Endothelial cell of umbilical vein (primary cell): ENCODE data around the gene SLC37A1. TPM values are rescaled to one million over a fixed set of nuclear protein-coding genes. Genes with fewer than 3 reads are reported as not detected.

Experiments
- BruUV-seq: library from RNA; stranded (reverse); fragments of 400-500 nt; replicated peaks from 2 replicates; lab custom pipeline; 2021; lab: Mats Ljungman, UMichigan
- CTCF ChIA-PET: fragments of 300-600, 350-600 bp; sonication (Branson Sonifier 250); formaldehyde crosslinking; loops from one replicate; lab custom pipeline; 2021; ENCODE audit warnings: antibody characterized with exemption, inconsistent platforms; lab: Charles Lee
- POLR2A ChIA-PET: fragments of 300-600, 350-600 bp; sonication (Branson Sonifier 250); formaldehyde crosslinking; loops from one replicate; lab custom pipeline; 2021; ENCODE audit warnings: antibody characterized with exemption, inconsistent platforms; lab: Charles Lee
- DNase-seq: peaks from one replicate; pipeline ENCODE4 v3.0.0-alpha.2; 2011; ENCODE audit warnings: low read depth, low spot score
- FAIRE-seq: peaks from 2 replicates; lab custom pipeline; 2011; peaks lifted over from hg19 to GRCh38; lab: Jason Lieb, UNC
- H2AFZ ChIP-seq: 2 replicates; pipeline ENCODE4 v1.6.0; 2012; ENCODE audit warnings: low read depth, low read length, control low read depth, inconsistent platforms
- H3K27ac ChIP-seq: 2 replicates; pipeline ENCODE4 v1.5.1; 2011; ENCODE audit warnings: low read depth, mild to moderate bottlenecking, control low read depth, low read length, moderate library complexity; ENCODE audit not compliant: insufficient read depth
- H3K27me3 ChIP-seq, 2 experiments: 2 replicates each; pipeline versions ENCODE4 v1.6.0 to v1.6.1; 2011; ENCODE audit warnings: low read length in 2 of 2, mixed read lengths in 1 of 2; ENCODE audit not compliant: control insufficient read depth in 2 of 2, insufficient read depth in 2 of 2
- H3K36me3 ChIP-seq, 2 experiments: 2 replicates in 1 of 2; 3 replicates in 1 of 2; pipeline ENCODE4 v1.5.1; 2011; ENCODE audit warnings: low read length in 2 of 2, mild to moderate bottlenecking in 1 of 2, moderate library complexity in 1 of 2; ENCODE audit not compliant: control insufficient read depth in 2 of 2, insufficient read depth in 2 of 2; ENCODE audit errors: extremely low read depth in 1 of 2
- H3K4me1 ChIP-seq: 3 replicates; pipeline ENCODE4 v1.5.1; 2011; ENCODE audit warnings: mild to moderate bottlenecking, low read length; ENCODE audit not compliant: control insufficient read depth, insufficient read depth; ENCODE audit errors: extremely low read depth
- H3K4me2 ChIP-seq: 2 replicates; pipeline ENCODE4 v1.6.1; 2011; ENCODE audit warnings: low read length, control low read depth, mixed read lengths; ENCODE audit not compliant: insufficient read depth
- H3K4me3 ChIP-seq, 3 experiments: fragments of 200-600 bp in 1 of 3; sonication (generic), shearing (Covaris generic) in 1 of 3; replicated peaks in 1 of 3; 2 replicates each; pipeline ENCODE4 v1.5.1; 2011 to 2016; ENCODE audit warnings: control low read depth in 3 of 3, low read length in 3 of 3, mild to moderate bottlenecking in 2 of 3, inconsistent platforms in 1 of 3, low read depth in 1 of 3, moderate library complexity in 1 of 3; ENCODE audit not compliant: insufficient read depth in 1 of 3
- H3K79me2 ChIP-seq: 2 replicates; pipeline ENCODE4 v1.6.0; 2012; ENCODE audit warnings: low read length, inconsistent platforms; ENCODE audit not compliant: control insufficient read depth, insufficient read depth
- H3K9ac ChIP-seq: replicated peaks from 2 replicates; pipeline ENCODE3; 2011; ENCODE audit warnings: low read length, control low read depth; ENCODE audit not compliant: insufficient read depth; ENCODE audit errors: extremely low read depth
- H3K9me1 ChIP-seq: replicated peaks from 3 replicates; pipeline ENCODE4 v1.6.0; 2011; ENCODE audit warnings: mild to moderate bottlenecking, low read length; ENCODE audit not compliant: control insufficient read depth, insufficient read depth; ENCODE audit errors: extremely low read depth
- H3K9me3 ChIP-seq: replicated peaks from 2 replicates; pipeline ENCODE4 v1.5.1; 2012; ENCODE audit warnings: low read length, inconsistent platforms; ENCODE audit not compliant: control insufficient read depth, insufficient read depth
- H4K20me1 ChIP-seq: replicated peaks from 2 replicates; pipeline ENCODE3; 2011; ENCODE audit warnings: mild to moderate bottlenecking, low read length; ENCODE audit not compliant: control insufficient read depth, insufficient read depth; ENCODE audit errors: extremely low read depth
- EZH2 ChIP-seq: IDR thresholded peaks from 2 replicates; pipeline ENCODE4 v1.6.1; 2012; ENCODE audit warnings: borderline replicate concordance, low read depth, mild to moderate bottlenecking, moderate library complexity, low read length, inconsistent platforms; ENCODE audit not compliant: severe bottlenecking
- FOS ChIP-seq: IDR thresholded peaks from 2 replicates; pipeline ENCODE4 v1.6.1; 2011; ENCODE audit warnings: mild to moderate bottlenecking, low read length, moderate library complexity, borderline replicate concordance; ENCODE audit not compliant: insufficient read depth
- GATA2 ChIP-seq: IDR thresholded peaks from 2 replicates; pipeline ENCODE4 v1.7.0; 2011; ENCODE audit warnings: low read depth, mild to moderate bottlenecking, moderate library complexity, mixed read lengths, low read length; ENCODE audit not compliant: insufficient read length, insufficient read depth
- JUN ChIP-seq: IDR thresholded peaks from 2 replicates; pipeline ENCODE4 v1.6.1; 2011; ENCODE audit warnings: borderline replicate concordance, low read depth; ENCODE audit not compliant: insufficient read length, insufficient read depth
- MYC ChIP-seq: IDR thresholded peaks from one replicate; pipeline ENCODE4 v1.6.1; 2011; ENCODE audit warnings: mild to moderate bottlenecking, low read depth, low read length
- POLR2A ChIP-seq: IDR thresholded peaks from 2 replicates; pipeline ENCODE4 v1.6.1; 2012; ENCODE audit warnings: low read depth, mild to moderate bottlenecking, control low read depth, low read length
- POLR2AphosphoS5 ChIP-seq: IDR thresholded peaks from 2 replicates; pipeline ENCODE4 v1.6.1; 2012; ENCODE audit warnings: low read depth, mild to moderate bottlenecking, control low read depth, low read length, moderate library complexity; ENCODE audit not compliant: insufficient read depth
- dilution Hi-C: fragments of 300-500 bp; cut with MboI; formaldehyde crosslinking; loops from one replicate; pipeline ENCODE4 v1.15.0; 2019; ENCODE audit warnings: low sequenced_read_pairs; ENCODE audit not compliant: extremely low pct_ligation_motif_present
- intact Hi-C: fragments of 100-400 bp; cut with micrococcal nuclease; formaldehyde crosslinking; loops from one replicate; pipeline ENCODE4 v1.10.0; 2022
- polyA plus RNA-seq, 4 experiments: library from polyadenylated mRNA; depleted of rRNA in 3 of 4; stranded (reverse) in 3 of 4; unstranded in 1 of 4; fragments of >200 nt; gene quantifications; 2 replicates each; pipeline versions ENCODE4 v1.2.1 to v1.2.3, GENCODE V29; 2011 to 2012; ENCODE audit warnings: missing spikeins in 1 of 4
- total RNA-seq: library from RNA; stranded (reverse); gene quantifications from 2 replicates; pipeline ENCODE4 v1.2.3, GENCODE V29; 2021
- TF ChIP-seq, protein P1 (sequence below): IDR thresholded peaks from 2 replicates; pipeline ENCODE4 v1.6.1; 2011; ENCODE audit not compliant: insufficient read depth, insufficient read length
- TF ChIP-seq, protein P2 (sequence below), 2 donors: IDR thresholded peaks; 1 replicate in 1 of 2; 2 replicates in 1 of 2; pipeline ENCODE4 v1.5.1; 2011; ENCODE audit warnings: low read length in 2 of 2, mild to moderate bottlenecking in 2 of 2, moderate library complexity in 2 of 2, control low read depth in 1 of 2, inconsistent platforms in 1 of 2, low read depth in 1 of 2; ENCODE audit not compliant: insufficient read depth in 1 of 2; ENCODE audit errors: extremely low read depth in 1 of 2

SLC37A1 gene
- total and polyA plus RNA-seq, 2 donors (not counting 3 experiments of a cell fraction or from before 2014, with no cell fraction given) = 4.7 to 7.6 TPM

DNA sequence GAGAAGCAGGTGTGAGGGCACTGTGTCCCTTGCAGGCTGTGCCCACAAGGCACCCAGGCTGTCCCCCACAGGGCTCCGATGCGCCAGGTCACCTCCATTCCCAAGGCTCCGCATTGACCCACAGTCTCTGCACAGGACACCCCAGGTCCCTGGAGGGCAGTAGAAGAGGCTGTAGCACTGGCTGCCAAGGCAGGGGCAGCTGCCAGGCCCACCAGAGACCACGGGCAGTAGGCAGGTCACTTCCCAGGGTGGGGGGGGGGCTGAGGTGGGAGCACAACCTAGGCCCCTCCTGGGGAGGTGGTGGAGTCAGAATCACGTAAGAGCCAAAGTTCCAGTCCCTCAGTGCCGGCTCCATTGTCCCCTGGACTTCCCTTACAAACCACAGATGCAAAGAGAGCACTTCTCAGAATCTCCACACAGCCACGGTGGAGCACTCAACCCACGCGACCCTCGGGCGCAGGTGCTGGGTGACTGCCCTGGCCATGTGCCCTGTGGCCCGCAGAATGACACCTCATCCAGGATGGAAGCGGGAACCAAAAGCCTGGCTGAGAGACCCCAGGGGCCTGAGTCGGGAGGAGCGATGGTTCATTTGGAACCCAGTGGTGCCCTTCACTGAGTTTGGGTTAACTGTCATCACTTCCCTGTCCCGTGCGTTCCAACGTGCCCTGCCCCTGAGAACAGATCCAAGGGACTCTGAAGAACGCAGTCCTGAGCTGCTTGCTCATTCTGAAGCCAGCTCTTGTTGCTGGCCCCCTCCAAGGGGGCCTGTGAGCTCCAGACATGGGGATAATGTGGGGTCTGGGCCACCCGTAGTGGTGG is 70.0 kb downstream of the SLC37A1 start:
- Histone ChIP-seq H3K9ac (no peak overlapping the region), H3K27ac (no peak overlapping the region), H3K9me3 (no peaks in the 10 kb centered on the region), H2AFZ (no peak overlapping the region), H3K4me1 (no peaks in the 10 kb centered on the region), H3K36me3 (no peaks in the 10 kb centered on the region), H4K20me1 (no peaks in the 10 kb centered on the region), H3K4me2 (no peak overlapping the region), H3K79me2 (no peaks in the 10 kb centered on the region), H3K27me3 (no peaks in the 10 kb centered on the region), H3K4me3 (no peak overlapping the region), H3K9me1 (no peaks in the 10 kb centered on the region)
- FAIRE-seq = no peak
- dilution Hi-C loops = no loop called here
- ChIA-PET POLR2A (no interaction called here), CTCF (interaction anchor here (0.6 kb wide), 1 partner anchor 9 kb away, joined by 3 read pairs; no protein-coding TSS in a partner anchor)
- BruUV-seq = no TSS peak
- intact Hi-C loops = no loop called here
- DNase-seq = no peak
- TF ChIP-seq POLR2AphosphoS5 = no peak
- TF ChIP-seq, protein P1, sequence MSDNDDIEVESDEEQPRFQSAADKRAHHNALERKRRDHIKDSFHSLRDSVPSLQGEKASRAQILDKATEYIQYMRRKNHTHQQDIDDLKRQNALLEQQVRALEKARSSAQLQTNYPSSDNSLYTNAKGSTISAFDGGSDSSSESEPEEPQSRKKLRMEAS = no peak
- no peak for TF ChIP-seq FOS
- no peak for TF ChIP-seq EZH2
- no peak for TF ChIP-seq JUN
- TF ChIP-seq POLR2A = no peak
- TF ChIP-seq, protein P2, sequence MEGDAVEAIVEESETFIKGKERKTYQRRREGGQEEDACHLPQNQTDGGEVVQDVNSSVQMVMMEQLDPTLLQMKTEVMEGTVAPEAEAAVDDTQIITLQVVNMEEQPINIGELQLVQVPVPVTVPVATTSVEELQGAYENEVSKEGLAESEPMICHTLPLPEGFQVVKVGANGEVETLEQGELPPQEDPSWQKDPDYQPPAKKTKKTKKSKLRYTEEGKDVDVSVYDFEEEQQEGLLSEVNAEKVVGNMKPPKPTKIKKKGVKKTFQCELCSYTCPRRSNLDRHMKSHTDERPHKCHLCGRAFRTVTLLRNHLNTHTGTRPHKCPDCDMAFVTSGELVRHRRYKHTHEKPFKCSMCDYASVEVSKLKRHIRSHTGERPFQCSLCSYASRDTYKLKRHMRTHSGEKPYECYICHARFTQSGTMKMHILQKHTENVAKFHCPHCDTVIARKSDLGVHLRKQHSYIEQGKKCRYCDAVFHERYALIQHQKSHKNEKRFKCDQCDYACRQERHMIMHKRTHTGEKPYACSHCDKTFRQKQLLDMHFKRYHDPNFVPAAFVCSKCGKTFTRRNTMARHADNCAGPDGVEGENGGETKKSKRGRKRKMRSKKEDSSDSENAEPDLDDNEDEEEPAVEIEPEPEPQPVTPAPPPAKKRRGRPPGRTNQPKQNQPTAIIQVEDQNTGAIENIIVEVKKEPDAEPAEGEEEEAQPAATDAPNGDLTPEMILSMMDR (IDR thresholded peaks at IDR 0.05; ENCODE audit: extremely low read depth in 1 of 2, insufficient read depth in 1 of 2, low read depth in 1 of 2, low read length in 2 of 2) = no peak
- TF ChIP-seq GATA2 = no peak
- TF ChIP-seq MYC = no peak
